Neural crest cell (in vitro differentiated cells): Measurements from ENCODE around the gene LRMDA. TPM values are rescaled to one million over a fixed set of nuclear protein-coding genes. Genes with fewer than 3 reads are reported as not detected.

Experiments used
- DNase-seq: peaks from one replicate; pipeline ENCODE4 v3.0.0; 2021; ENCODE audit warnings: low read depth, mixed read lengths, low spot score
- H3K27ac Mint-ChIP-seq: one replicate; pipeline ENCODE4 v1.8.0; 2021; ENCODE audit warnings: mild to moderate bottlenecking, mixed read lengths; ENCODE audit not compliant: unreplicated experiment
- H3K27me3 Mint-ChIP-seq: 2 replicates; pipeline ENCODE4 v1.8.0; 2021; ENCODE audit warnings: low read depth, mild to moderate bottlenecking, mixed read lengths
- H3K36me3 Mint-ChIP-seq: 2 replicates; pipeline ENCODE4 v1.8.0; 2021; ENCODE audit warnings: low read depth, mild to moderate bottlenecking, mixed read lengths
- H3K4me1 Mint-ChIP-seq: 2 replicates; pipeline ENCODE4 v1.8.0; 2021; ENCODE audit warnings: mixed read lengths
- H3K4me3 Mint-ChIP-seq: one replicate; pipeline ENCODE4 v1.8.0; 2021; ENCODE audit warnings: mild to moderate bottlenecking, mixed read lengths
- H3K9me3 Mint-ChIP-seq: 2 replicates; pipeline ENCODE4 v1.8.0; 2021; ENCODE audit warnings: mixed read lengths
- total RNA-seq: library from RNA; stranded (reverse); gene quantifications from 2 replicates; pipeline ENCODE4 v1.2.1, GENCODE V29; 2021
- TF ChIP-seq, protein P1 (sequence below): fragments of 200-600 bp; sonication (generic); conservative IDR thresholded peaks from 2 replicates; pipeline ENCODE4 v1.5.0; 2021; ENCODE audit warnings: antibody characterized with exemption, mild to moderate bottlenecking

Gene LRMDA
- total RNA-seq, 1 donor from 2014 or later = 3.1 TPM

DNA sequence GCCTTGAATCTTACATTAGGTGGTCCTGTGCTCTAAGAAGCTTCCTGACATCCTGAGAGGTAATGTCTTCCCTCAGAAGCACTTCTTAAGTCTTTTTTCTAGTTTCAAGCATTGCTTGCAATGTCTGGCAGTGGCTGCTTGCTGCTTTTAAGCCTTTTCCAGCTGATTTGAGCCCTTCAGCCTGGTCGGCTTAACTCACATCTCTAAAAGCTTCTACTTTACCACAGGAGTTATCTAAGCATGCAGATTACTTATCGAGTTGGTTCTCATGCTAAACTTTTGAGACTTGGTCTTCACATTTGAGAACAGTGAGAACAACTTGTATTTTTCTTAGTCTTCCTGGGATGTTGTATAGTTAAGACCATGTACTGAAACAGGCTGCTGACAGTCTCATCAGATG lies 3.9 kb downstream of the LRMDA start:
- DNase-seq = no peak
- H3K4me1 Mint-ChIP-seq = peaks cover 19% of the 10 kb centered on the region
- peaks cover 4% of the 10 kb centered on the region for H3K9me3 Mint-ChIP-seq
- H3K4me3 Mint-ChIP-seq = no peak overlapping the region
- TF ChIP-seq, protein P1, sequence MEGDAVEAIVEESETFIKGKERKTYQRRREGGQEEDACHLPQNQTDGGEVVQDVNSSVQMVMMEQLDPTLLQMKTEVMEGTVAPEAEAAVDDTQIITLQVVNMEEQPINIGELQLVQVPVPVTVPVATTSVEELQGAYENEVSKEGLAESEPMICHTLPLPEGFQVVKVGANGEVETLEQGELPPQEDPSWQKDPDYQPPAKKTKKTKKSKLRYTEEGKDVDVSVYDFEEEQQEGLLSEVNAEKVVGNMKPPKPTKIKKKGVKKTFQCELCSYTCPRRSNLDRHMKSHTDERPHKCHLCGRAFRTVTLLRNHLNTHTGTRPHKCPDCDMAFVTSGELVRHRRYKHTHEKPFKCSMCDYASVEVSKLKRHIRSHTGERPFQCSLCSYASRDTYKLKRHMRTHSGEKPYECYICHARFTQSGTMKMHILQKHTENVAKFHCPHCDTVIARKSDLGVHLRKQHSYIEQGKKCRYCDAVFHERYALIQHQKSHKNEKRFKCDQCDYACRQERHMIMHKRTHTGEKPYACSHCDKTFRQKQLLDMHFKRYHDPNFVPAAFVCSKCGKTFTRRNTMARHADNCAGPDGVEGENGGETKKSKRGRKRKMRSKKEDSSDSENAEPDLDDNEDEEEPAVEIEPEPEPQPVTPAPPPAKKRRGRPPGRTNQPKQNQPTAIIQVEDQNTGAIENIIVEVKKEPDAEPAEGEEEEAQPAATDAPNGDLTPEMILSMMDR = no peak
- peaks cover 4% of the 10 kb centered on the region for H3K36me3 Mint-ChIP-seq
- peaks cover 25% of the 10 kb centered on the region for H3K27me3 Mint-ChIP-seq
- no peak overlapping the region for H3K27ac Mint-ChIP-seq

DNA sequence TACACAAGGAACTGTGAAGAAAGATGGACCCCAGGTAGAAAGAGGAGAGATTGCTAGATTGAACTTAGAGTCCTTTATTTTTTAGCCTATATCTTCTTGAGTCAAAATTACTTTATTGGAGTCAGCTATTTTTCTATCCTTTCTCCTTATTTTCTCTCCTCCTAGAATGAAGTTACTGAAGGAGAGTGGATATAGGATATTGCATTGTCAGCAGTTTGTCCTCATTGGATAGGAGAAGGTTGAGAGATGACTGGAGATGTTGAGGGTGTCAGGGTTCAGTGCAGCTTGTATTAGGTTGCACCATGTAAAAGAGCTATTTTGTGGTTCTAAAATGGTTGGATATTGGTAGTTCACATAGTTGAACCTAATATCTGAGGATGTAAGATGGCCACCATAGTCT lies 5.5 kb downstream of the LRMDA start:
- H3K4me3 Mint-ChIP-seq = no peak overlapping the region
- TF ChIP-seq, protein P1 = no peak
- no peak overlapping the region for H3K27ac Mint-ChIP-seq
- peaks cover 4% of the 10 kb centered on the region for H3K36me3 Mint-ChIP-seq
- DNase-seq = no peak
- peaks cover 4% of the 10 kb centered on the region for H3K9me3 Mint-ChIP-seq
- peaks cover 13% of the 10 kb centered on the region for H3K4me1 Mint-ChIP-seq
- H3K27me3 Mint-ChIP-seq = peaks cover 20% of the 10 kb centered on the region

- TF ChIP-seq, protein P1 = no peak
- peaks cover 10% of the 10 kb centered on the region for H3K9me3 Mint-ChIP-seq
- peaks cover 13% of the 10 kb centered on the region for H3K27me3 Mint-ChIP-seq
Observed at GRCh38 chr10:75437693-75438092, 6.3 kb downstream of the LRMDA start.

DNA sequence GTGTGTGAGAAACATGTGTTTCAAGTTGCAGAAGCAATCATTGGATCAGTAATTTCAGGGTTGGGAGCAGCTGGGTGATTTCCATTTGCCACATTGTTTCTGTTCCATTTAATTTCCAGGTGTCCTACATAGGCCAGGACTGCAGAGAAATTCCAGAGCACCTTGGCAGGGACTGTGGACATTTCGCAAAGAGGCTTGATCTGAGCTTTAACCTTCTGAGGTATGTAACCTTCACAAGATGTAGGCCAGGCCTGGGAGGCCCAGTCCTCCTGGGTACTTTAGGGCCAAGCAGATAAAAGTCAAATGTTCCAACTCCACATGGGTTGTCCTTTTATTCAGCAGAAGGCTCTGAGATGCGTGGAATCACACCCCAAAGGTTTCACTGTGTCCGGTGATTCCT lies 6.9 kb downstream of the LRMDA start:
- TF ChIP-seq, protein P1 = no peak
- Mint-ChIP-seq H3K4me3 (no peak overlapping the region), H3K27me3 (peaks cover 8% of the 10 kb centered on the region), H3K27ac (no peak overlapping the region), H3K9me3 (peaks cover 12% of the 10 kb centered on the region), H3K4me1 (peaks cover 5% of the 10 kb centered on the region), H3K36me3 (peaks cover 10% of the 10 kb centered on the region)
- DNase-seq = no peak

More at GRCh38 chr10:75437693-75438092, 6.3 kb downstream of the LRMDA start:
- Mint-ChIP-seq H3K36me3 (peaks cover 10% of the 10 kb centered on the region), H3K4me3 (no peak overlapping the region), H3K4me1 (peaks cover 6% of the 10 kb centered on the region), H3K27ac (no peak overlapping the region)
- DNase-seq = no peak

- Mint-ChIP-seq H3K27ac (no peak overlapping the region), H3K4me1 (peaks cover 5% of the 10 kb centered on the region), H3K4me3 (no peak overlapping the region), H3K36me3 (peaks cover 17% of the 10 kb centered on the region), H3K9me3 (peaks cover 20% of the 10 kb centered on the region), H3K27me3 (no peaks in the 10 kb centered on the region)
- DNase-seq = no peak
- TF ChIP-seq, protein P1 = no peak
Observed at GRCh38 chr10:75439811-75440210, 8.4 kb downstream of the LRMDA start.
